SK-N-SH treated with all-trans-retinoic acid at 6 μM for 48 hours (cell line): ENCODE measurements around the gene NUFIP1.

Experiments
- ATAC-seq: fragments of 200-7000 bp; cut with Tn5 transposase; 3 replicates; pipeline ENCODE4 v1.9.1; 2020; ENCODE audit warnings: mild to moderate bottlenecking, moderate library complexity
- ARNTL ChIP-seq: fragments of 450-650 bp; formaldehyde crosslinking; IDR thresholded peaks from 2 replicates; pipeline ENCODE4 v1.5.0; 2020; ENCODE audit warnings: low read depth, mild to moderate bottlenecking, moderate library complexity, borderline replicate concordance
- BACH2 ChIP-seq: fragments of 250-450 bp; sonication (Bioruptor Pico); IDR thresholded peaks from 2 replicates; pipeline ENCODE4 v1.9.0; 2021; ENCODE audit warnings: mild to moderate bottlenecking, borderline replicate concordance
- CSDC2 ChIP-seq: fragments of 250-450 bp; sonication (Bioruptor Pico); IDR thresholded peaks from 2 replicates; pipeline ENCODE4 v1.5.0; 2020; ENCODE audit warnings: mild to moderate bottlenecking, moderate library complexity
- ESRRG ChIP-seq: fragments of 250-450 bp; sonication (Bioruptor Pico); IDR thresholded peaks from 2 replicates; pipeline ENCODE4 v1.6.1; 2021; ENCODE audit warnings: mild to moderate bottlenecking
- GLIS3 ChIP-seq: fragments of 250-450 bp; sonication (Bioruptor Pico); IDR thresholded peaks from 2 replicates; pipeline ENCODE4 v1.5.0; 2020; ENCODE audit warnings: mild to moderate bottlenecking, moderate library complexity
- ISL1 ChIP-seq: fragments of 250-450 bp; sonication (Bioruptor Pico); IDR thresholded peaks from 2 replicates; pipeline ENCODE4 v2.1.2; 2022; ENCODE audit warnings: mild to moderate bottlenecking, moderate library complexity
- OSR1 ChIP-seq: fragments of 250-450 bp; sonication (Bioruptor Pico); IDR thresholded peaks from 2 replicates; pipeline ENCODE4 v1.8.0; 2022; ENCODE audit warnings: moderate library complexity, mild to moderate bottlenecking, inconsistent platforms
- SNAI2 ChIP-seq: fragments of 250-450 bp; sonication (Bioruptor Pico); IDR thresholded peaks from 2 replicates; pipeline ENCODE4 v1.5.0; 2020; ENCODE audit warnings: mild to moderate bottlenecking, moderate library complexity
- TCF4 ChIP-seq: fragments of 250-450 bp; sonication (Bioruptor Pico); IDR thresholded peaks from 2 replicates; pipeline ENCODE4 v1.8.0; 2021; ENCODE audit warnings: mild to moderate bottlenecking, moderate library complexity, borderline replicate concordance
- TOX ChIP-seq: fragments of 250-450 bp; sonication (Bioruptor Pico); IDR thresholded peaks from 2 replicates; pipeline ENCODE4 v1.8.0; 2021; ENCODE audit warnings: mild to moderate bottlenecking, moderate library complexity, borderline replicate concordance
- ZC3H10 ChIP-seq: fragments of 250-450 bp; sonication (Bioruptor Pico); IDR thresholded peaks from 2 replicates; pipeline ENCODE4 v1.5.1; 2021; ENCODE audit warnings: mild to moderate bottlenecking, moderate library complexity
- ZFP3 ChIP-seq: fragments of 250-450 bp; sonication (Bioruptor Pico); IDR thresholded peaks from 2 replicates; pipeline ENCODE4 v1.5.0; 2020; ENCODE audit warnings: mild to moderate bottlenecking, moderate library complexity
- ZFP30 ChIP-seq: fragments of 450-650 bp; formaldehyde crosslinking; IDR thresholded peaks from 2 replicates; pipeline ENCODE4 v1.5.0; 2022; ENCODE audit warnings: mild to moderate bottlenecking, moderate library complexity
- ZNF565 ChIP-seq: fragments of 450-650 bp; formaldehyde crosslinking; conservative IDR thresholded peaks from 2 replicates; pipeline ENCODE4 v1.5.0; 2020; ENCODE audit warnings: low read depth, mild to moderate bottlenecking, moderate library complexity
- ZNF70 ChIP-seq: fragments of 450-650 bp; formaldehyde crosslinking; IDR thresholded peaks from 2 replicates; pipeline ENCODE4 v1.5.0; 2020; ENCODE audit warnings: mild to moderate bottlenecking, moderate library complexity
- ZNF8 ChIP-seq: fragments of 450-650 bp; formaldehyde crosslinking; IDR thresholded peaks from 2 replicates; pipeline ENCODE4 v1.5.0; 2020; ENCODE audit warnings: mild to moderate bottlenecking, moderate library complexity
- TF ChIP-seq, protein P1 (sequence below): fragments of 250-450 bp; sonication (Bioruptor Pico); IDR thresholded peaks from 2 replicates; pipeline ENCODE4 v1.5.1; 2020; ENCODE audit warnings: low read depth, mild to moderate bottlenecking, moderate library complexity
- TF ChIP-seq, protein P2 (sequence below): fragments of 250-450 bp; sonication (Bioruptor Pico); IDR thresholded peaks from 2 replicates; pipeline ENCODE4 v1.5.1; 2021; ENCODE audit warnings: mild to moderate bottlenecking, moderate library complexity
- TF ChIP-seq, protein P3 (sequence below): fragments of 250-450 bp; sonication (Bioruptor Pico); IDR thresholded peaks from 2 replicates; pipeline ENCODE4 v1.5.0; 2020; ENCODE audit warnings: mild to moderate bottlenecking, moderate library complexity
- TF ChIP-seq, protein P4 (sequence below): fragments of 250-450 bp; sonication (Bioruptor Pico); IDR thresholded peaks from 2 replicates; pipeline ENCODE4 v1.8.0; 2020; ENCODE audit warnings: mild to moderate bottlenecking, moderate library complexity, borderline replicate concordance

The NUFIP1 gene

DNA sequence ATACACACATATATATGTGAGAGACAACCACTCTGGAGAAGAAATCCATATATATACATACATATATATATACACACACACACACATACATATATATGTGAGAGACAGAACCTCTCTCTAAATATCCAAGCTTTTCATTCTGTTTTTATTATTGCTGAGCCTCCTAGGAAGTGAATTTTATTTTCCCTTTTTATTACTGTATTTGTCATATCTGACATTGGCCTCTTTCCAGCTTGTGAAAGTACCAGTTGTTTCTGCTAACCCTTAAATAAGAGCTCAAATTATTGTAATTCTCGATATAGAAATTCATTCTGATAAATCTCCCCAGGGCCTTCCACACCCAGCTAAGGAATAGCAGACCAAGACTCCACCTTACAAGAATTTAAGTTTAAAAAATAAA lies 81.0 kb downstream of the NUFIP1 start (continued):
- TF ChIP-seq, protein P1, sequence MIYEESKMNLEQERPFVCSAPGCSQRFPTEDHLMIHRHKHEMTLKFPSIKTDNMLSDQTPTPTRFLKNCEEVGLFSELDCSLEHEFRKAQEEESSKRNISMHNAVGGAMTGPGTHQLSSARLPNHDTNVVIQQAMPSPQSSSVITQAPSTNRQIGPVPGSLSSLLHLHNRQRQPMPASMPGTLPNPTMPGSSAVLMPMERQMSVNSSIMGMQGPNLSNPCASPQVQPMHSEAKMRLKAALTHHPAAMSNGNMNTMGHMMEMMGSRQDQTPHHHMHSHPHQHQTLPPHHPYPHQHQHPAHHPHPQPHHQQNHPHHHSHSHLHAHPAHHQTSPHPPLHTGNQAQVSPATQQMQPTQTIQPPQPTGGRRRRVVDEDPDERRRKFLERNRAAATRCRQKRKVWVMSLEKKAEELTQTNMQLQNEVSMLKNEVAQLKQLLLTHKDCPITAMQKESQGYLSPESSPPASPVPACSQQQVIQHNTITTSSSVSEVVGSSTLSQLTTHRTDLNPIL (CRISPR knock-in tag): no peak
- TF ChIP-seq, protein P2, sequence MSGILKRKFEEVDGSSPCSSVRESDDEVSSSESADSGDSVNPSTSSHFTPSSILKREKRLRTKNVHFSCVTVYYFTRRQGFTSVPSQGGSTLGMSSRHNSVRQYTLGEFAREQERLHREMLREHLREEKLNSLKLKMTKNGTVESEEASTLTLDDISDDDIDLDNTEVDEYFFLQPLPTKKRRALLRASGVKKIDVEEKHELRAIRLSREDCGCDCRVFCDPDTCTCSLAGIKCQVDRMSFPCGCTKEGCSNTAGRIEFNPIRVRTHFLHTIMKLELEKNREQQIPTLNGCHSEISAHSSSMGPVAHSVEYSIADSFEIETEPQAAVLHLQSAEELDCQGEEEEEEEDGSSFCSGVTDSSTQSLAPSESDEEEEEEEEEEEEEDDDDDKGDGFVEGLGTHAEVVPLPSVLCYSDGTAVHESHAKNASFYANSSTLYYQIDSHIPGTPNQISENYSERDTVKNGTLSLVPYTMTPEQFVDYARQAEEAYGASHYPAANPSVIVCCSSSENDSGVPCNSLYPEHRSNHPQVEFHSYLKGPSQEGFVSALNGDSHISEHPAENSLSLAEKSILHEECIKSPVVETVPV (CRISPR knock-in tag): no peak
- TF ChIP-seq ZNF8 (CRISPR knock-in tag): no peak
- no peak for TF ChIP-seq GLIS3 (CRISPR knock-in tag)
- no peak for TF ChIP-seq ESRRG
- no peak for TF ChIP-seq OSR1
- no peak for TF ChIP-seq ZFP30 (CRISPR knock-in tag)

DNA sequence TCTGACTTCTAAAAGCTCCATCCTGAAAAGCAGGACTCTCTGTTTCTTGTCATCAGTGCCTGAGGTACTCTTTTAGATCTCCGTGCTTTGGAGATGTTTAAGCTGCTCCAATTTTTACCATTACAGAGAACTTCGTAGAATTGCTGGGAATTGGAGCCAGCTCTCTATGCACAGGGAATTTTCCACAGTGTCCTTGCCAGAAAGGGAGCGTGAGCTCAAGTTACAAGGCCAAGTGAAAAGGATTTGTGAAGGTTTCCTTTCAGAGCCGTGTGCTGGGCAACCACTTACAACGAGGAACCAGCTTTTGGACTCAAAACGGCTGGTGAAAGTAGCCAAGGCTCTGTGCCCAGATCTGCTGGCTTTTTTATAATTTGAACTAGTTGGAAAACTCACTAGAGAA lies 82.6 kb downstream of the NUFIP1 start:
- TF ChIP-seq, protein P3, sequence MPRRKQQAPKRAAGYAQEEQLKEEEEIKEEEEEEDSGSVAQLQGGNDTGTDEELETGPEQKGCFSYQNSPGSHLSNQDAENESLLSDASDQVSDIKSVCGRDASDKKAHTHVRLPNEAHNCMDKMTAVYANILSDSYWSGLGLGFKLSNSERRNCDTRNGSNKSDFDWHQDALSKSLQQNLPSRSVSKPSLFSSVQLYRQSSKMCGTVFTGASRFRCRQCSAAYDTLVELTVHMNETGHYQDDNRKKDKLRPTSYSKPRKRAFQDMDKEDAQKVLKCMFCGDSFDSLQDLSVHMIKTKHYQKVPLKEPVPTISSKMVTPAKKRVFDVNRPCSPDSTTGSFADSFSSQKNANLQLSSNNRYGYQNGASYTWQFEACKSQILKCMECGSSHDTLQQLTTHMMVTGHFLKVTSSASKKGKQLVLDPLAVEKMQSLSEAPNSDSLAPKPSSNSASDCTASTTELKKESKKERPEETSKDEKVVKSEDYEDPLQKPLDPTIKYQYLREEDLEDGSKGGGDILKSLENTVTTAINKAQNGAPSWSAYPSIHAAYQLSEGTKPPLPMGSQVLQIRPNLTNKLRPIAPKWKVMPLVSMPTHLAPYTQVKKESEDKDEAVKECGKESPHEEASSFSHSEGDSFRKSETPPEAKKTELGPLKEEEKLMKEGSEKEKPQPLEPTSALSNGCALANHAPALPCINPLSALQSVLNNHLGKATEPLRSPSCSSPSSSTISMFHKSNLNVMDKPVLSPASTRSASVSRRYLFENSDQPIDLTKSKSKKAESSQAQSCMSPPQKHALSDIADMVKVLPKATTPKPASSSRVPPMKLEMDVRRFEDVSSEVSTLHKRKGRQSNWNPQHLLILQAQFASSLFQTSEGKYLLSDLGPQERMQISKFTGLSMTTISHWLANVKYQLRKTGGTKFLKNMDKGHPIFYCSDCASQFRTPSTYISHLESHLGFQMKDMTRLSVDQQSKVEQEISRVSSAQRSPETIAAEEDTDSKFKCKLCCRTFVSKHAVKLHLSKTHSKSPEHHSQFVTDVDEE (CRISPR knock-in tag): no peak
- TF ChIP-seq, protein P2 (CRISPR knock-in tag): no peak
- TF ChIP-seq, protein P4, sequence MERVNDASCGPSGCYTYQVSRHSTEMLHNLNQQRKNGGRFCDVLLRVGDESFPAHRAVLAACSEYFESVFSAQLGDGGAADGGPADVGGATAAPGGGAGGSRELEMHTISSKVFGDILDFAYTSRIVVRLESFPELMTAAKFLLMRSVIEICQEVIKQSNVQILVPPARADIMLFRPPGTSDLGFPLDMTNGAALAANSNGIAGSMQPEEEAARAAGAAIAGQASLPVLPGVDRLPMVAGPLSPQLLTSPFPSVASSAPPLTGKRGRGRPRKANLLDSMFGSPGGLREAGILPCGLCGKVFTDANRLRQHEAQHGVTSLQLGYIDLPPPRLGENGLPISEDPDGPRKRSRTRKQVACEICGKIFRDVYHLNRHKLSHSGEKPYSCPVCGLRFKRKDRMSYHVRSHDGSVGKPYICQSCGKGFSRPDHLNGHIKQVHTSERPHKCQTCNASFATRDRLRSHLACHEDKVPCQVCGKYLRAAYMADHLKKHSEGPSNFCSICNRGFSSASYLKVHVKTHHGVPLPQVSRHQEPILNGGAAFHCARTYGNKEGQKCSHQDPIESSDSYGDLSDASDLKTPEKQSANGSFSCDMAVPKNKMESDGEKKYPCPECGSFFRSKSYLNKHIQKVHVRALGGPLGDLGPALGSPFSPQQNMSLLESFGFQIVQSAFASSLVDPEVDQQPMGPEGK (CRISPR knock-in tag): no peak
- TF ChIP-seq TCF4 (CRISPR knock-in tag) (no peak), ZNF8 (CRISPR knock-in tag) (no peak), SNAI2 (CRISPR knock-in tag) (no peak), ZFP3 (CRISPR knock-in tag) (no peak), ZNF70 (CRISPR knock-in tag) (no peak), ARNTL (CRISPR knock-in tag) (no peak), BACH2 (CRISPR knock-in tag) (no peak), TOX (CRISPR knock-in tag) (no peak), ISL1 (no peak), ZNF565 (CRISPR knock-in tag) (no peak), CSDC2 (CRISPR knock-in tag) (no peak)
- TF ChIP-seq, protein P1 (CRISPR knock-in tag): no peak
- ATAC-seq: peak; percentile 62

DNA sequence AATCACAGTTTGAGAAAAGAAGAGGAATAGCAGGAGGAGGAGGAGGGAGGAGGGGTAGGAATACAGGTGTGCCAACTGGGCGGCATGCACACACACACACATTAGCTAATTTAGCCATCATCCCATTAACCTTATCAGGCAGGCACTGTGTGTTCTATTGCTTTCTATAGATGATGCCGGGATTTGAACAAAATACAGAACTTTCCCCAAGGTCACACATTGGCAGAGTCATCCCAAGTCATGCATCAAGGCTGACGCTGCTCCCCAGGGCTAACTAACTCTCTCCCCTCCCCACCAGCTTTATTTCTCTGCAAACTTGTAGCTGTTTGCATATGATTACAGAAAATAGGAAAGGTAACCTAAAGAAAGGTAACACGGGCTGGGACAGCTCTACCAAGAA lies 83.0 kb downstream of the NUFIP1 start:
- ATAC-seq: peak; percentile 4
- TF ChIP-seq TCF4 (CRISPR knock-in tag) (no peak), ZC3H10 (CRISPR knock-in tag) (no peak), ZFP3 (CRISPR knock-in tag) (no peak), ARNTL (CRISPR knock-in tag) (no peak), ESRRG (no peak), OSR1 (no peak), ISL1 (no peak), SNAI2 (CRISPR knock-in tag) (no peak), CSDC2 (CRISPR knock-in tag) (no peak), ZNF8 (CRISPR knock-in tag) (no peak)
- TF ChIP-seq, protein P1 (CRISPR knock-in tag): no peak
- TF ChIP-seq, protein P4 (CRISPR knock-in tag): no peak
- TF ChIP-seq, protein P2 (CRISPR knock-in tag): no peak
